ENCODE results near the gene SIPA1. TPM values are rescaled to one million over a fixed set of nuclear protein-coding genes. Genes with fewer than 3 reads are reported as not detected.
"Not testable (repeated sequence)": the region's sequence is repeated elsewhere in the genome, so short reads cannot be mapped to it uniquely, and the experiment has no call there.

The SIPA1 gene
- total RNA-seq, 2 experiments from 2014 or later: 146 to 150 TPM

GRCh38 chr11:65662799-65663638, 25.1 kb downstream of the SIPA1 start, which contains the start of gene RELA:
Gene RELA, minus strand, starts transcription at chr11:65662916. Its CDS starts 84 bp downstream, at chr11:65662832.
- Mint-ChIP-seq H3K27ac (peak within 1 kb of the TSS; percentile 94), H3K4me3 (peak within 1 kb of the TSS; percentile 85), H3K9me3 (no peaks in the 10 kb centered on the region), H3K4me1 (ENCODE audit: low read depth) (peaks cover 37% of the 10 kb centered on the region), H3K27me3 (ENCODE audit: low read depth) (no peaks in the 10 kb centered on the region), H3K36me3 (ENCODE audit: low read depth) (peaks cover 24% of the 10 kb centered on the region)
- intact Hi-C loops (cut with micrococcal nuclease): loop anchor here (1.0 kb wide), 6 partner anchors 11 to 604 kb away; partner anchors contain the start of genes MUS81, PCNX3 and SIPA1
- CTCF ChIA-PET: interaction anchor here (0.8 to 1.0 kb wide), 3 partner anchors 8 to 122 kb away, joined by 3 read pairs; no protein-coding TSS in a partner anchor
- peak; percentile 95 for DNase-seq

DNA sequence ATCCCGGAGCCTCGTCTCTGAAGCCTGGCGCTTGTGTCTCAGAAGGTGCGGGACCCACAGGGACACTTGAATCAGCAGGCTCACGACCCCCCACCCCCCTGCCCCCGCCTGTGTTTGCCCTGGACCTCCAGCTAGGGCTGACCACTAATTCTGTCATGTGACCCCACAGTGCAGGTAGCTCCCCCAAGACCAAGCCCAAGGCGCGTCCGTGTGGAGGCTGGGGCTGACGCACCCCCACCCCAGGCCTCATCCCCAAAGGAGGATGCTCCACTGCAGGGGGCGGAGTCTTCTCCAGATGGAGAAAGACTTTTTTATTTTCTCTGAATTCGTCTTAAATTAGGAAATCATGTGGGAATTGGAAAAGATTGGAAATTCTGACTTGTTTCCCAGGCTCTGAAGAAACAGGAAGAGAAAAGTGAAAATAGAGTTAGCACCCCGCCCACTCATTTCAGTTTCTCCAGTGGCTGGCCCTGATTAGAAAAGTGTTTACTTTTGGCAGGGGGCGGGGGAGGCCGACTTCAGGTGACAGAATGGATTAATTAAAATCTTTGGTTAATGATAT, 25.8 kb downstream of the SIPA1 start:
- no peaks in the 10 kb centered on the region for H3K9me3 Mint-ChIP-seq
- peak; percentile 69 for DNase-seq
- no peaks in the 10 kb centered on the region for H3K27me3 Mint-ChIP-seq (ENCODE audit: low read depth)
- H3K36me3 Mint-ChIP-seq (ENCODE audit: low read depth): peaks cover 24% of the 10 kb centered on the region
- H3K4me3 Mint-ChIP-seq: peak overlapping the region; percentile 83
- intact Hi-C loops (cut with micrococcal nuclease): loop anchor here (1.0 kb wide), 6 partner anchors 11 to 604 kb away; partner anchors contain the start of genes MUS81, PCNX3 and SIPA1
- CTCF ChIA-PET: interaction anchor here (0.8 kb wide), 1 partner anchor 37 kb away, joined by 3 read pairs; no protein-coding TSS in a partner anchor
- peak overlapping the region; percentile 94 for H3K27ac Mint-ChIP-seq
- H3K4me1 Mint-ChIP-seq (ENCODE audit: low read depth): peaks cover 37% of the 10 kb centered on the region

DNA sequence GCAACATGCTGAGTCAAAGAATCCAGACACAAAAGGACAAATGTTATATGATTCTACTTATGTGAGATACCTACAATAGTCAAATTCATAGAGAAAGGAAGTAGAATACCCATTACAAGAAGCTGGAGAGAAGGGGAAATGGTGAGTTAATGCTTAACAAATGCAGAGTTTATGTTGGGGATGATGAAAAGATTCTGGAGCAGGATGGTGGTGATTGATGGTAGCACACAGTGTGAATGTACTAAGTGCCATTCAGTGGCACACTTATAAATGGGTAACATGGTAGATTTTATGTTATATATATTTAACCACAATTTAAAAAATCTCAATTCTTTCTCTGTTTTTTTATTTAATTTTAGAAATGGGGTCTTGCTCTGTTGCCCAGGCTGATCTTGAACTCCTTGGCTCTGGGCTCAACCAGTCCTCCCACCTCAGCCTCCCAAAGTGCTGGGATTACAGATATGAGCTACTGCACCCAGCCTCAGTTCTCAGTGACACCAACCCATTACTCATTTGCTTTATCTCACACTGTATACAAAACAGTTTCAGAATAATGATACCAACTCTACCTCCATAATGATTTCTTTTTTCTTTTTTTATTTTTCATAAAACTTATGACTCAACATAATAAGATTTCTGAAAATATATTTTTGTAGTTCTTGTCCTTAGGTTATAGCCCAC, 34.4 kb downstream of the SIPA1 start:
- DNase-seq: peak; percentile 21
- Mint-ChIP-seq H3K9me3 (no peaks in the 10 kb centered on the region), H3K4me3 (no peak overlapping the region), H3K4me1 (ENCODE audit: low read depth) (peaks cover 6% of the 10 kb centered on the region), H3K27ac (no peak overlapping the region), H3K36me3 (ENCODE audit: low read depth) (no peaks in the 10 kb centered on the region), H3K27me3 (ENCODE audit: low read depth) (no peaks in the 10 kb centered on the region)
- intact Hi-C loops (cut with micrococcal nuclease): no loop called here
- CTCF ChIA-PET: interaction anchor here (1.6 kb wide), 1 partner anchor 108 kb away, joined by 5 read pairs; no protein-coding TSS in a partner anchor

DNA sequence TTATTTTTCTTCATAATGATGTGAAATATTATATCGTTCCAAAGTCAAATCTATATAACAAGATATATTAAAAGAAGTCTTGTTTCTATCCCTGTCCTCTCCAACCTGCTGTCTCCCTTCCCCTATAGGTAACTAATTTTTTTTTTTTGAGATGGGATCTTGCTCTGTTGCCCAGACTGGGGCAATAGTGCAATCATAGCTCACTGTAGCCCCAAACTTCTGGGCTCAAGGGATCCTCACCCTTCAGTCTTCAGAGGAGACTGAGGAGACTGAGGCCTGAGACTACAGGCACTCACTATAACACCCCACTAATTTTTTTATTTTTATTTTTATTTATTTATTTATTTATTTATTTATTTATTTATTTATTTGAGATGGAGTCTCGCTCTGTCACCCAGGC, 35.1 kb downstream of the SIPA1 start:
- Mint-ChIP-seq H3K4me1 (ENCODE audit: low read depth) (peaks cover 6% of the 10 kb centered on the region), H3K27ac (no peak overlapping the region), H3K27me3 (ENCODE audit: low read depth) (no peaks in the 10 kb centered on the region), H3K36me3 (ENCODE audit: low read depth) (no peaks in the 10 kb centered on the region), H3K9me3 (no peaks in the 10 kb centered on the region), H3K4me3 (no peak overlapping the region)
- intact Hi-C loops (cut with micrococcal nuclease): no loop called here
- CTCF ChIA-PET: interaction anchor here (1.6 kb wide), 1 partner anchor 107 kb away, joined by 5 read pairs; no protein-coding TSS in a partner anchor
- no peak for DNase-seq

GRCh38 chr11:65680192-65680743, 42.4 kb downstream of the SIPA1 start:
- intact Hi-C loops (cut with micrococcal nuclease): no loop called here
- Mint-ChIP-seq H3K36me3 (ENCODE audit: low read depth) (no peaks in the 10 kb centered on the region), H3K27ac (no peak overlapping the region), H3K9me3 (no peaks in the 10 kb centered on the region), H3K4me1 (ENCODE audit: low read depth) (no peaks in the 10 kb centered on the region), H3K27me3 (ENCODE audit: low read depth) (no peaks in the 10 kb centered on the region), H3K4me3 (no peak overlapping the region)
- CTCF ChIA-PET: interaction anchor here (0.6 to 0.7 kb wide), 3 partner anchors 105 to 165 kb away, joined by 3 to 6 read pairs (median 3); partner anchors contain the start of gene ZNRD2
- no peak for DNase-seq

DNA sequence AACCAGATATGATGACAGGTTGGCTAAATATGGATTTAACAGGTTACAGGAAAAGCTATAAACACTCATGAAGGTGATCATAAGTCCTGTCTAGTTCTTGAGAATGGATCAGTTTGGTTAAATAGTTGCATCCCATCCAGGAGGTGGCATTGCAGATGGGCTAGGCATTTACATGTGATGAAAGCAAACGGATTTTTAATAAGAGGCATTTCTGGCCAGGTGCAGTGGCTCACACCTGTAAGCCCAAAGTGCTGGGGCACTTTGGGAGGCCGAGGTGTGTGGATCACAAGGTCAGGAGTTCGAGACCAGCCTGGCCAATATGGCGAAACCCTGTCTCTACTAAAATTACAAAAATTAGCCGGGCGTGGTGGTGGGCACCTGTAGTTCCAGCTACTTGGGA, 45.6 kb downstream of the SIPA1 start:
- H3K9me3 Mint-ChIP-seq; H3K4me1 Mint-ChIP-seq (ENCODE audit: low read depth); intact Hi-C loops (cut with micrococcal nuclease); H3K4me3 Mint-ChIP-seq; H3K27me3 Mint-ChIP-seq (ENCODE audit: low read depth); DNase-seq; H3K36me3 Mint-ChIP-seq (ENCODE audit: low read depth); H3K27ac Mint-ChIP-seq: not testable (repeated sequence)
- CTCF ChIA-PET: interaction anchor here (1.9 kb wide), 1 partner anchor 97 kb away, joined by 5 read pairs; the partner anchor contains the start of gene AP5B1

- CTCF ChIA-PET: no interaction called here
- H3K27ac Mint-ChIP-seq: no peak overlapping the region
- H3K36me3 Mint-ChIP-seq (ENCODE audit: low read depth): no peaks in the 10 kb centered on the region
- no peaks in the 10 kb centered on the region for H3K4me1 Mint-ChIP-seq (ENCODE audit: low read depth)
- no peak overlapping the region for H3K4me3 Mint-ChIP-seq
- no peaks in the 10 kb centered on the region for H3K9me3 Mint-ChIP-seq
- no peak for DNase-seq
- H3K27me3 Mint-ChIP-seq (ENCODE audit: low read depth): no peaks in the 10 kb centered on the region
- intact Hi-C loops (cut with micrococcal nuclease): no loop called here
These were observed 48.1 kb downstream of the SIPA1 start for GRCh38 chr11:65685981-65686380.

GRCh38 chr11:65691847-65692246, 53.9 kb downstream of the SIPA1 start:
- H3K36me3 Mint-ChIP-seq (ENCODE audit: low read depth); intact Hi-C loops (cut with micrococcal nuclease); H3K27ac Mint-ChIP-seq; H3K4me1 Mint-ChIP-seq (ENCODE audit: low read depth); H3K4me3 Mint-ChIP-seq; DNase-seq; H3K27me3 Mint-ChIP-seq (ENCODE audit: low read depth); H3K9me3 Mint-ChIP-seq: not testable (repeated sequence)
- CTCF ChIA-PET: interaction anchor here (1.0 kb wide), 1 partner anchor 347 kb away, joined by 7 read pairs; no protein-coding TSS in a partner anchor

DNA sequence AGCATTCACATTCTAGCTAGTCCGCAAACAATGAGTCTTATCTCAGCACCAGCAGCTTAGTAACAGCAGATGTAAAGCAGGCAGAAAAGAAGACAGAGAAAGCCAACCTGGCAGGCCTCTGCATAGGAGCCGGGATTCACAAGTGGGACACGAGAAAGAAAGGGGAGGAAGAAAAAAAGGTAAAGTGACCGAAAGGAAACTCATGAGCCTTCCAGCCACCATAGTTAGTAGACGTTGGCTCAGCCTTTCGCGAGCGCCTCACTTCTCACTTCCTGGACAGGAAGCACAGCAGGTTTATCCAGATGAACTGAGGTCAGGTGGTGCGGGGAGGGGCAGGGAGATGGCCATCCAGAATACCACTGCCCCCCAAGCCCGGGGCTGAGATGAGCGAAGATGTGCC, 54.5 kb downstream of the SIPA1 start:
- Mint-ChIP-seq H3K4me1 (ENCODE audit: low read depth) (no peaks in the 10 kb centered on the region), H3K4me3 (no peak overlapping the region), H3K27me3 (ENCODE audit: low read depth) (no peaks in the 10 kb centered on the region), H3K9me3 (no peaks in the 10 kb centered on the region), H3K36me3 (ENCODE audit: low read depth) (no peaks in the 10 kb centered on the region), H3K27ac (no peak overlapping the region)
- intact Hi-C loops (cut with micrococcal nuclease): no loop called here
- CTCF ChIA-PET: interaction anchor here (1.0 kb wide), 1 partner anchor 346 kb away, joined by 7 read pairs; no protein-coding TSS in a partner anchor
- DNase-seq: no peak

GRCh38 chr11:65695459-65696241, 57.7 kb downstream of the SIPA1 start:
- Mint-ChIP-seq H3K4me3 (no peak overlapping the region), H3K27ac (no peak overlapping the region), H3K9me3 (no peaks in the 10 kb centered on the region), H3K4me1 (ENCODE audit: low read depth) (no peaks in the 10 kb centered on the region), H3K36me3 (ENCODE audit: low read depth) (no peaks in the 10 kb centered on the region), H3K27me3 (ENCODE audit: low read depth) (no peaks in the 10 kb centered on the region)
- CTCF ChIA-PET: interaction anchor here (0.6 kb wide), 2 partner anchors 151 to 492 kb away, joined by 4 read pairs; no protein-coding TSS in a partner anchor
- intact Hi-C loops (cut with micrococcal nuclease): no loop called here
- DNase-seq: no peak

GRCh38 chr11:65696802-65697552, 59.1 kb downstream of the SIPA1 start:
- no peak for DNase-seq
- intact Hi-C loops (cut with micrococcal nuclease): no loop called here
- Mint-ChIP-seq H3K4me3 (no peak overlapping the region), H3K36me3 (ENCODE audit: low read depth) (no peaks in the 10 kb centered on the region), H3K4me1 (ENCODE audit: low read depth) (no peaks in the 10 kb centered on the region), H3K27ac (no peak overlapping the region), H3K27me3 (ENCODE audit: low read depth) (no peaks in the 10 kb centered on the region), H3K9me3 (no peaks in the 10 kb centered on the region)
- CTCF ChIA-PET: interaction anchor here (1.2 kb wide), 1 partner anchor 83 kb away, joined by 3 read pairs; no protein-coding TSS in a partner anchor
